ENCODE results near the gene CCL19.

CCL19 gene

DNA sequence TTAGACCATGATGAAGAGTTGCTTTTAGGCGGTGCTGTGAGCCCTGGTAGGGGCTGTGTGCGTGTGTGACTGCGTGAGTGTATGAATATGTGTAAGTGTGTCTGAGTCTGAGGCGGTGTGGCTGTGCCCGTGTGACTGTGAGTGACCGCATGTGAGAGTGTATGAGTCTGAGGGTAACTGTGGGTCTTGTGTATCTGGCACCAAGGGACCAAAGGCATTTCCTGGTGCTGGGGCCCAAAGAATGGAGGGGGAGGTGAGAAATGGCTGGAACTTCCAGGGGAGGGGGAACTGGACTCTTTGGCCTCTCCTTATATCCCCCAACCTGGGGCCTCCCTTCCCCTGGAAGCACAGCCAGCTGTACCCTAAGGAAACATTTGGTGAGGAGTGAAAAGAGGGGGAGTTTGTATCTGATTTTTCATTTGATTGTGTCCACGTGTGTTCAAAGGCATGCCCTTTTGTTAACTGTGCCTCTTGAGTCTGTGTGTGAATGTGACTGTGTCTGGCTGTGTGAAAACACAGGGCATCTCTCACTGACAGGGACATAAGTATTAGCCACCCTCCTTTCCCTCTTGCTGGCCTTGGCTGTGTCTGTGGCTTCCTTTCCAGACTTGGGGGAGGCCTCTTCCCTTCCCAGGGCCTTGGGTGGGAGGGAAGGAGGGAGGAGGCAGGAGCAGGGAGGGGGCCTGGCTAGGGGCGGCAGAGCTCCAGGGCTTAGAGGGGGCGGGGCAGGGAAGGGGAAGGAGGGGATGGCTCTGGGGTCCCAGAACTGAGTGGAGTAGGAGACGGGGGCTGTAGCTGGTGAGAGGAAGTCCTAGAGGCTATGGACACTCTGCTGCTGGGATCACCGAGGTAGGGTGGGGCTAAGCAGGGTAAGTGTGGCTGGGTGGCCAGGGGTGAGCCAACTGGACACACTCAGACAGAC, 37.7 kb downstream of the CCL19 start:
- H3K79me2 ChIP-seq (ENCODE audit: insufficient read depth, low read length): no peaks in the 10 kb centered on the region
- DNase-seq (no peak), ATAC-seq (ENCODE audit: insufficient read depth, low read depth) (0 out of 3 replicates have a peak, but pooled peaks have one; percentile 10)
- no peaks in the 10 kb centered on the region for H4K20me1 ChIP-seq (ENCODE audit: insufficient read depth, low read length)
- H3K27ac ChIP-seq (ENCODE audit: low read length): no peak overlapping the region
- TF ChIP-seq, protein P1, sequence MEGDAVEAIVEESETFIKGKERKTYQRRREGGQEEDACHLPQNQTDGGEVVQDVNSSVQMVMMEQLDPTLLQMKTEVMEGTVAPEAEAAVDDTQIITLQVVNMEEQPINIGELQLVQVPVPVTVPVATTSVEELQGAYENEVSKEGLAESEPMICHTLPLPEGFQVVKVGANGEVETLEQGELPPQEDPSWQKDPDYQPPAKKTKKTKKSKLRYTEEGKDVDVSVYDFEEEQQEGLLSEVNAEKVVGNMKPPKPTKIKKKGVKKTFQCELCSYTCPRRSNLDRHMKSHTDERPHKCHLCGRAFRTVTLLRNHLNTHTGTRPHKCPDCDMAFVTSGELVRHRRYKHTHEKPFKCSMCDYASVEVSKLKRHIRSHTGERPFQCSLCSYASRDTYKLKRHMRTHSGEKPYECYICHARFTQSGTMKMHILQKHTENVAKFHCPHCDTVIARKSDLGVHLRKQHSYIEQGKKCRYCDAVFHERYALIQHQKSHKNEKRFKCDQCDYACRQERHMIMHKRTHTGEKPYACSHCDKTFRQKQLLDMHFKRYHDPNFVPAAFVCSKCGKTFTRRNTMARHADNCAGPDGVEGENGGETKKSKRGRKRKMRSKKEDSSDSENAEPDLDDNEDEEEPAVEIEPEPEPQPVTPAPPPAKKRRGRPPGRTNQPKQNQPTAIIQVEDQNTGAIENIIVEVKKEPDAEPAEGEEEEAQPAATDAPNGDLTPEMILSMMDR (IDR thresholded peaks at IDR 0.05; ENCODE audit: borderline replicate concordance, extremely low read depth, low read length, poor library complexity, severe bottlenecking): no peak
- no peak for TF ChIP-seq EZH2 (IDR thresholded peaks at IDR 0.05; ENCODE audit: borderline replicate concordance, low read depth, low read length, severe bottlenecking)
- no peak overlapping the region for H3K4me2 ChIP-seq (ENCODE audit: insufficient read depth, low read length)
- H3K4me3 ChIP-seq (ENCODE audit: low read depth in 1 of 2, low read length in 2 of 2): no peak overlapping the region
- H3K9me3 ChIP-seq (ENCODE audit: insufficient read depth, low read length, severe bottlenecking): no peaks in the 10 kb centered on the region
- H3K27me3 ChIP-seq (ENCODE audit: insufficient read depth, low read length, poor library complexity): no peaks in the 10 kb centered on the region
- no peak overlapping the region for H2AFZ ChIP-seq (ENCODE audit: low read depth, low read length)
- H3K36me3 ChIP-seq (ENCODE audit: insufficient read depth, low read length): peaks cover 19% of the 10 kb centered on the region
- peaks cover 4% of the 10 kb centered on the region; the same call in 1 of the 2 replicates for H3K4me1 ChIP-seq (ENCODE audit: insufficient read depth, low read length)
- H3K9ac ChIP-seq (ENCODE audit: low read depth, low read length): no peak overlapping the region

DNA sequence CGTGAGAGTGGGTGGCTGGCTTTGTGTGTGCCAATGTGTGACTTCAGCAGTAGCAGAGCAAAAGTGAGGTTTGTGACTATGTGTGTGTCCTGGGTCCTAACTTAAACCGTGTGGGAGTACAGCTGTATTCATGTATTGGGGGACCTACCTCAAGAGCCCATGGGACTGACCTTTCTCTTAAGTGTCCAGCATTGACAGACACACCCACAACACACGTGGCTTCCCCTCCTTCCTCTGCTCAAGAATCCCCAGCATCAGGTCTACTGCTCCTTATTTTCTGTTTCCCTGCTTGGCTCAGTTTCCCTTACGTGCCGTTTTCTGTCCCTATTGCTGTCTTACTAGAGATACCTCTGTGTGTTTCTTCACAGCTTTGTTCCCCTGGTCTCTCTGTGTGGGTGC, 38.5 kb downstream of the CCL19 start:
- Histone ChIP-seq H3K4me1 (ENCODE audit: insufficient read depth, low read length) (peaks cover 12% of the 10 kb centered on the region), H3K27ac (ENCODE audit: low read length) (no peak overlapping the region), H3K9me3 (ENCODE audit: insufficient read depth, low read length, severe bottlenecking) (no peaks in the 10 kb centered on the region), H3K4me2 (ENCODE audit: insufficient read depth, low read length) (no peak overlapping the region), H3K36me3 (ENCODE audit: insufficient read depth, low read length) (peaks cover 27% of the 10 kb centered on the region), H3K79me2 (ENCODE audit: insufficient read depth, low read length) (peaks cover 5% of the 10 kb centered on the region), H3K9ac (ENCODE audit: low read depth, low read length) (no peak overlapping the region), H3K4me3 (ENCODE audit: low read depth in 1 of 2, low read length in 2 of 2) (no peak overlapping the region), H4K20me1 (ENCODE audit: insufficient read depth, low read length) (no peaks in the 10 kb centered on the region), H2AFZ (ENCODE audit: low read depth, low read length) (no peak overlapping the region), H3K27me3 (ENCODE audit: insufficient read depth, low read length, poor library complexity) (no peaks in the 10 kb centered on the region)
- no peak for ATAC-seq (ENCODE audit: insufficient read depth, low read depth)
- no peak for TF ChIP-seq EZH2 (IDR thresholded peaks at IDR 0.05; ENCODE audit: borderline replicate concordance, low read depth, low read length, severe bottlenecking)
- TF ChIP-seq, protein P1 (IDR thresholded peaks at IDR 0.05; ENCODE audit: borderline replicate concordance, extremely low read depth, low read length, poor library complexity, severe bottlenecking): no peak
- no peak for DNase-seq

DNA sequence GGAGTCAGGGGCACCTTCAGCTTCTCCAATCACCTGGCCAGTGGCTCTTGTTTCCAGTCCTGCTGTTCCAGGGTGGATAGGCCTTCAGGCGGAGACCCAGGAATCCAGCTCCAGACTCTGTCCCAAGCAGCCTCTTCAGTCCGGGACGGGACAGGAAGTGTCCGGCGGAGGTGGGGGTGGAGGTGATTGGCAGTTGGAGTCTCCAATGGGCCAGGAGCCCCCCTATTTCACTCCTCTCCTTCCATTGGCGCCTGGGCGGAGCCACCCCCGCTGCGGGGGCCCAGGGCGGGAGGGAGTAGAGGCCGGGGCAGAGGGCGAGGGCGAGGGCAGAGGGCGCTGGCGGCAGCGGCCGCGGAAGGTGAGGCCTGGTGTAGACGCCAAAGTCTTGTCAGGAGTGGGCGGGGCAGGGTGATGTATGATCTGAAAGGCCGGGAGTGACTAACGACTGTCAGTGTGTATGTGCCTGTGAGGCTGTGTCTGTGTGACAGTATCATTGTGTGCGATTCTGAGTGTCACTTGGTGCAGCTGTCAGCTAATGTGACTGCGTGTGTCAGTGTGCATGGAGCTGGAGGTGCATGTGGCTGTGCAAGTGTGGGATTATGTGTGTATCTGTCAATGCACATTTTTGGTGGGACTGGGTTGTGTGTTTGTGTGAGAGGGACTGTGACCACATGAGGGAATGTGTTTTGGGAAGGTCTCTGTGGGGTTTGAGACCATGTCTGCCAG, 39.0 kb downstream of the CCL19 start, which contains the start of gene IL11RA:
Gene IL11RA, plus strand, starts transcription at position 310 of the 726 bp plus-strand sequence. CDS start 3,033 bp downstream, outside the sequence.
- no peak; the same call in 2 of the 3 replicates for ATAC-seq (ENCODE audit: insufficient read depth, low read depth)
- no peak for DNase-seq
- H3K4me2 ChIP-seq (ENCODE audit: insufficient read depth, low read length): no peak within 1 kb of the TSS
- TF ChIP-seq, protein P1 (IDR thresholded peaks at IDR 0.05; ENCODE audit: borderline replicate concordance, extremely low read depth, low read length, poor library complexity, severe bottlenecking): no peak
- TF ChIP-seq EZH2 (IDR thresholded peaks at IDR 0.05; ENCODE audit: borderline replicate concordance, low read depth, low read length, severe bottlenecking): no peak
- no peaks in the 10 kb centered on the region for H3K27me3 ChIP-seq (ENCODE audit: insufficient read depth, low read length, poor library complexity)
- peaks cover 11% of the 10 kb centered on the region for H3K79me2 ChIP-seq (ENCODE audit: insufficient read depth, low read length)
- H3K27ac ChIP-seq (ENCODE audit: low read length): no peak within 1 kb of the TSS
- no peaks in the 10 kb centered on the region for H3K9me3 ChIP-seq (ENCODE audit: insufficient read depth, low read length, severe bottlenecking)
- H2AFZ ChIP-seq (ENCODE audit: low read depth, low read length): no peak within 1 kb of the TSS
- peaks cover 28% of the 10 kb centered on the region for H3K36me3 ChIP-seq (ENCODE audit: insufficient read depth, low read length)
- no peak within 1 kb of the TSS for H3K4me3 ChIP-seq (ENCODE audit: low read depth in 1 of 2, low read length in 2 of 2)
- H3K4me1 ChIP-seq (ENCODE audit: insufficient read depth, low read length): peaks cover 17% of the 10 kb centered on the region
- 0 out of 2 replicates have a peak, but pooled peaks cover 2% of the 10 kb centered on the region for H4K20me1 ChIP-seq (ENCODE audit: insufficient read depth, low read length)
- H3K9ac ChIP-seq (ENCODE audit: low read depth, low read length): no peak within 1 kb of the TSS
